Stomach (tissue), 9 donors: ENCODE results near the gene ATG7. TPM values are rescaled to one million over a fixed set of nuclear protein-coding genes. Genes with fewer than 3 reads are reported as not detected.

ENCODE experiments used
- DNase-seq, 2 donors: peaks; one replicate each; pipeline versions ENCODE4 v3.0.0 to v3.0.0-alpha.2; 2013 to 2019
- H3K27ac ChIP-seq, 5 donors: fragments of 200-600 bp in 4 of 5; sonication (generic) in 4 of 5; one replicate each; pipeline ENCODE4 v1.5.1; 2013 to 2019; ENCODE audit warnings: mild to moderate bottlenecking in 1 of 5, moderate library complexity in 1 of 5
- H3K27me3 ChIP-seq, 3 donors: fragments of 200-600 bp; sonication (generic); one replicate each; pipeline ENCODE4 v1.5.1; 2017 to 2019; ENCODE audit warnings: mixed run types in 1 of 3
- H3K36me3 ChIP-seq, 4 donors: fragments of 200-600 bp; sonication (generic); 1 replicate in 3 of 4; 2 replicates in 1 of 4; pipeline ENCODE4 v1.5.1; 2016 to 2019
- H3K4me1 ChIP-seq, 4 donors: fragments of 200-600 bp; sonication (generic); one replicate each; pipeline ENCODE4 v1.5.1; 2016 to 2019
- H3K4me3 ChIP-seq, 4 donors: fragments of 200-600 bp; sonication (generic) in 3 of 4; one replicate each; pipeline ENCODE4 v1.5.1; 2016 to 2019; ENCODE audit warnings: mild to moderate bottlenecking in 1 of 4
- H3K9me3 ChIP-seq, 4 donors: fragments of 200-600 bp; sonication (generic); one replicate each; pipeline ENCODE4 v1.5.1; 2016 to 2019
- CTCF ChIP-seq, 7 experiments: fragments of 450-650 bp in 4 of 7; fragments of 200-600 bp in 3 of 7; sonication (generic) in 3 of 7; IDR thresholded peaks; one replicate each; pipeline ENCODE4 v1.5.1; 2016 to 2019; ENCODE audit warnings: antibody characterized with exemption in 7 of 7, control low read depth in 2 of 7, mild to moderate bottlenecking in 1 of 7
- EP300 ChIP-seq: sonication (generic); formaldehyde crosslinking; IDR thresholded peaks from one replicate; pipeline ENCODE4 v1.6.1; 2017; ENCODE audit warnings: antibody characterized with exemption
- POLR2A ChIP-seq, 4 donors: fragments of 450-650 bp; IDR thresholded peaks; one replicate each; pipeline ENCODE4 v1.6.1; 2016; ENCODE audit warnings: antibody characterized with exemption in 4 of 4, control low read depth in 2 of 4, mild to moderate bottlenecking in 1 of 4, moderate library complexity in 1 of 4
- POLR2AphosphoS5 ChIP-seq, 3 donors: sonication (generic); formaldehyde crosslinking; IDR thresholded peaks; one replicate each; pipeline ENCODE4 v1.6.1; 2016; ENCODE audit warnings: antibody characterized with exemption in 3 of 3
- WGBS, 5 donors: extraction: QIAGEN DNeasy Blood & Tissue Kit in 3 of 5; methylation state at CpG; one replicate each; pipeline versions ENCODE4 v1.1.5 to v1.1.7; 2013 to 2018; 5-methylcytosine and 5-hydroxymethylcytosine counted together
- intact Hi-C: fragments of 100-400 bp; cut with DNase I; formaldehyde crosslinking; loops from one replicate; pipeline ENCODE4 v1.15.1; 2023; ENCODE audit warnings: low total_unique reads
- polyA plus RNA-seq, 3 donors: library from polyadenylated mRNA; stranded (reverse); fragments of 200-250 nt; gene quantifications; one replicate each; pipeline ENCODE4 v1.2.3, GENCODE V29; 2013
- total RNA-seq, 5 donors: library from RNA; depleted of rRNA; stranded (reverse); fragments of >200 nt; gene quantifications; one replicate each; pipeline versions ENCODE4 v1.1.0 to v1.2.3, GENCODE V29; 2014 to 2016
- donor health status: healthy with polysubstance abuse.
- donor health status: Bipolar disorder and iron deficiency.
- donor health status: healthy.

The ATG7 gene
- total and polyA plus RNA-seq, 8 donors = 6.8 to 167 (median 15.1) TPM

GRCh38 chr3:11284011-11284410, 11.8 kb downstream of the ATG7 start:
- peak overlapping the region in 1 of 5 donors; percentile 63 for H3K27ac ChIP-seq
- TF ChIP-seq POLR2AphosphoS5 (IDR thresholded peaks at IDR 0.05) = no peak
- no peak for TF ChIP-seq EP300
- no peak for TF ChIP-seq CTCF (IDR thresholded peaks at IDR 0.05)
- no peak for TF ChIP-seq POLR2A (IDR thresholded peaks at IDR 0.05)

GRCh38 chr3:11285471-11285870, 13.3 kb downstream of the ATG7 start:
- no peak for TF ChIP-seq POLR2AphosphoS5 (IDR thresholded peaks at IDR 0.05)
- no peak for TF ChIP-seq POLR2A (IDR thresholded peaks at IDR 0.05)
- no peak for TF ChIP-seq EP300
- TF ChIP-seq CTCF (IDR thresholded peaks at IDR 0.05) = no peak
- intact Hi-C loops = no loop called here
- Histone ChIP-seq H3K4me1 (peaks cover 22 to 75% (median 46%) of the 10 kb centered on the region in 4 donors), H3K27me3 (no peaks in the 10 kb centered on the region), H3K36me3 (peaks cover 4 to 35% (median 25%) of the 10 kb centered on the region in 4 donors), H3K27ac (no peak overlapping the region), H3K4me3 (no peak overlapping the region), H3K9me3 (no peaks in the 10 kb centered on the region)
- WGBS, 5 donors = 45 to 75% (median 57%) methylated on average over 2 of the region's 2 CpGs
- no peak for DNase-seq

More at GRCh38 chr3:11284011-11284410, 11.8 kb downstream of the ATG7 start:
- Histone ChIP-seq H3K27me3 (no peaks in the 10 kb centered on the region), H3K4me1 (peaks cover 14 to 62% (median 36%) of the 10 kb centered on the region in 4 donors), H3K36me3 (peaks cover 4 to 45% (median 31%) of the 10 kb centered on the region in 4 donors), H3K4me3 (no peak overlapping the region), H3K9me3 (no peaks in the 10 kb centered on the region)
- WGBS, 5 donors = 96 to 100% (median 100%) methylated on average over 1 of the region's 1 CpG
- intact Hi-C loops = no loop called here
- no peak for DNase-seq

- Histone ChIP-seq H3K27me3 (no peaks in the 10 kb centered on the region), H3K9me3 (no peaks in the 10 kb centered on the region), H3K27ac (peak overlapping the region in 4 of 5 donors; percentile 1 to 83 (median 73)), H3K4me1 (peaks cover 22 to 74% (median 48%) of the 10 kb centered on the region in 4 donors), H3K4me3 (no peak overlapping the region), H3K36me3 (peaks cover 4 to 20% (median 13%) of the 10 kb centered on the region in 4 donors)
- 82 to 90% (median 88%) methylated on average over 9 to 10 of the region's 10 CpGs for WGBS, 5 donors
- no peak for TF ChIP-seq POLR2A (IDR thresholded peaks at IDR 0.05)
- TF ChIP-seq CTCF (IDR thresholded peaks at IDR 0.05) = no peak
- no peak for TF ChIP-seq POLR2AphosphoS5 (IDR thresholded peaks at IDR 0.05)
- TF ChIP-seq EP300 = no peak
- no peak for DNase-seq
- intact Hi-C loops = no loop called here
Observed at GRCh38 chr3:11287404-11287803, 15.2 kb downstream of the ATG7 start.

- TF ChIP-seq POLR2AphosphoS5 (IDR thresholded peaks at IDR 0.05) (no peak), EP300 (no peak), CTCF (IDR thresholded peaks at IDR 0.05) (no peak), POLR2A (IDR thresholded peaks at IDR 0.05) (no peak)
- DNase-seq = peak in 1 of 2 donors; percentile 24
- no peaks in the 10 kb centered on the region for H3K27me3 ChIP-seq
- peaks cover 4 to 13% (median 7%) of the 10 kb centered on the region in 4 donors for H3K36me3 ChIP-seq
- peaks cover 22 to 68% (median 43%) of the 10 kb centered on the region in 4 donors for H3K4me1 ChIP-seq
- no peaks in the 10 kb centered on the region for H3K9me3 ChIP-seq
- H3K4me3 ChIP-seq = no peak overlapping the region
- intact Hi-C loops = no loop called here
- H3K27ac ChIP-seq = peak overlapping the region in 4 of 5 donors; percentile 64 to 83 (median 73)
- WGBS, 5 donors = 46 to 76% (median 69%) methylated on average over 2 of the region's 2 CpGs
Observed at GRCh38 chr3:11288021-11288491, 15.9 kb downstream of the ATG7 start.
